ENCODE results near the gene KCNC1.
A peak's percentile ranks its signal among the peaks of the same experiment; 100 is the strongest.

Gene KCNC1

DNA sequence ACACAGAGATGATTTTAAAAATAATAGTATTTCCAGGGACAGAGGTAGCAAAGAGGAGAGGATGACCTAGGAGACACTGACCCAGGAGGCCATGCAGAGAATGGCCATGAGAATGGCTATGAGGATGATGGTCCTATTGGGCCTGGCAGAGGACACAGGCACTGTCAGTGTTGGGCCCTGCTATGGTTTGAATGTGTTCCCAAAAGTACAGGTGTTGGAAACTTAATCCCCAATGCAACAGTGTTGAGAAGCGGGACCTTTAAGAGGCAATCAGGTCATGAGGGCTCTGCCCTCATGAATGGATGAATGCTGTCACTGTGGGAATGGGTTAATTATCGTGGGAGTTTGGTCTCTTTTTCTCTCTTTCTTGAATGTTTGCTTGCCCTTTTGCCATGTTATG is 61.6 kb downstream of the KCNC1 start:
- DNase-seq (no peak), ATAC-seq (replicated peaks) (no peak)
- peaks cover 2 to 7% of the 10 kb centered on the region in 2 donors for H3K4me1 Mint-ChIP-seq (ENCODE audit: low read depth in 2 of 2)
- H3K9me3 Mint-ChIP-seq: no peaks in the 10 kb centered on the region
- no peak overlapping the region for H3K4me3 Mint-ChIP-seq
- peaks cover 3% of the 10 kb centered on the region for H3K36me3 Mint-ChIP-seq (ENCODE audit: insufficient read depth)
- no peak overlapping the region for H3K27ac Mint-ChIP-seq
- H3K27me3 Mint-ChIP-seq: no peaks in the 10 kb centered on the region

DNA sequence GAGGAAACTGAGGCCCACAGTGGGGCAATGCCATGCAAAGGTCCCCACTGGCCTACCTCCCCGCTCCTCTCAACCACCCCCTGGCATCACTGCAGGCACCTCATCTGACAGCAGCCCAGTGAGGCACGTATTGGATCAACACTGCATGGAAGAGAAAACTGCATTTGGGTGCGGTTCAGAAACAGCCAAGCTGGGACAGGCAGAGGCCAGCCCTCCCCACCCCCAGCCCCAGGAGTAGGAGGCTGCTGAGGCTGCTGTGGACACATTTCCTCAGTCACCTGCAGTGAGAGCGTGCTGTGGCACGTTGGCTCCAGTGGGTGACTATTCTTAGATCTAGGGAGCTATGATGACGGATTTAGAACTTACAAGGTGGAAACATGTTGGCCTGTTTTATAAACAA is 63.7 kb downstream of the KCNC1 start:
- DNase-seq (no peak), ATAC-seq (replicated peaks) (no peak)
- Mint-ChIP-seq H3K27ac (no peak overlapping the region), H3K36me3 (ENCODE audit: insufficient read depth) (peaks cover 3% of the 10 kb centered on the region), H3K4me1 (ENCODE audit: low read depth in 2 of 2) (peaks cover 0 to 7% of the 10 kb centered on the region in 2 donors), H3K9me3 (no peaks in the 10 kb centered on the region), H3K27me3 (no peaks in the 10 kb centered on the region), H3K4me3 (no peak overlapping the region)

DNA sequence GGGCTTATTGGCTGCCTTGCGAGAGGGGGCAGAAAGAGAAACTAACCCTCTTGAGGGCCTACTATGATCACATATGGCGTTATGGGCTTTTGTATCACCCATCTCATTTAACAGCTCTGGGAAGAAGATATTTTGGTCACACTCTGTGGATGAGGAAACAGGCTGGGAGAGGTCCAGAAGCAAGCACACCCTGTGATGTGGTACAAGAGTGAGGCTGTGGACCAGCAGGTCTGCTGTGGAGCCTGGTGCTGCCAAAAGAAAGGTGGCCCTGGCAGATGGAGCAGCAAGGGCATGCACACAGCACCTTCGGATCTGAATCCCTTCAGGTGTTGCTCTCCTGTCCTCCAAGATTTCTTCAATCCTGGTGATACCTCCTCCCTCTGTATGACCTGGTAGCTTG is 64.1 kb downstream of the KCNC1 start:
- Mint-ChIP-seq H3K9me3 (no peaks in the 10 kb centered on the region), H3K4me3 (no peak overlapping the region), H3K36me3 (ENCODE audit: insufficient read depth) (peaks cover 3% of the 10 kb centered on the region), H3K27ac (no peak overlapping the region), H3K27me3 (no peaks in the 10 kb centered on the region), H3K4me1 (ENCODE audit: low read depth in 2 of 2) (peaks cover 3 to 10% of the 10 kb centered on the region in 2 donors)
- DNase-seq (no peak), ATAC-seq (replicated peaks) (no peak)

DNA sequence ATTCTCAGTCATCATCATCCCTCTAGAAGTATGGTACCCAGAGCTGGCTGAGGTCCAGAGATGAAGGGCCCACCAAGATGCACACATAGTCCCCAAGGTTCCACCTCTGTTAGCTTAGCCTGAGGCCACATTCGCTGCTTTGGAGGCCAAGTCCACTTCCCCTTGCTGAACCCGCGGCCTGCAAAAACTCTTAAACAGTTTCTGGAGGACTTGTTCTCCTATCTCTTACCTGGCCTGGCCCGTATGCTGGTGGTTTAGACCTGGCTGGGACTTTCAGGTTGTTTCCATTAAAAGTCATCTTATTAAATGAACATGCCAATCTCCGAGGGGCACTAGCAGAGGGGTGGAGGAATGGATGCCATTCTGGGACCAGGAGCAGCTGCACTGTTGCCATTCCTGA is 64.6 kb downstream of the KCNC1 start:
- Mint-ChIP-seq H3K4me1 (ENCODE audit: low read depth in 2 of 2) (peaks cover 3 to 12% of the 10 kb centered on the region in 2 donors), H3K36me3 (ENCODE audit: insufficient read depth) (peaks cover 3% of the 10 kb centered on the region), H3K27me3 (no peaks in the 10 kb centered on the region), H3K27ac (no peak overlapping the region), H3K9me3 (no peaks in the 10 kb centered on the region), H3K4me3 (no peak overlapping the region)
- ATAC-seq (replicated peaks): no peak
- no peak for DNase-seq

DNA sequence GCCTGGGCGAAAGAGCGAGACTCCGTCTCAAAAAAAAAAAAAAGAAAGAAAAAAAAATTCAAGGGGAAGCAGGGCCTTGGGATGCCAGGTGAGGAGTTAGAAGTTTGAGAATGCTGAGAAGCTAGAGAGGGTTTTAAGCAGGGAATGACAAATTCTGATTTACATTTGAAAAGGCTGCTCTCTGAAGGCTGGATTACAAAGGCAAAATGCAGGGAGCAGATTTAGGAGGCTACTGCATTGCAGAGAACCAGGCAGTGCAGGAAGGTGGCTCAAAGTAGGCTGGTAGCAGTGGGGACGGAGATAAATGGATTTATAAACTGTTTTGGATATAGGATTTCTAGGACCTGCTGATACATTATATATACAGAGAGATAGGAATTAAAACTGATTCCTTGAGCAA is 66.6 kb downstream of the KCNC1 start:
- no peaks in the 10 kb centered on the region for H3K27me3 Mint-ChIP-seq
- no peak for ATAC-seq (replicated peaks)
- H3K36me3 Mint-ChIP-seq (ENCODE audit: insufficient read depth): peaks cover 3% of the 10 kb centered on the region
- no peak for DNase-seq
- peak overlapping the region in 1 of 2 donors; percentile 44 for H3K27ac Mint-ChIP-seq
- H3K9me3 Mint-ChIP-seq: no peaks in the 10 kb centered on the region
- peaks cover 3 to 12% of the 10 kb centered on the region in 2 donors for H3K4me1 Mint-ChIP-seq (ENCODE audit: low read depth in 2 of 2)
- no peak overlapping the region for H3K4me3 Mint-ChIP-seq

DNA sequence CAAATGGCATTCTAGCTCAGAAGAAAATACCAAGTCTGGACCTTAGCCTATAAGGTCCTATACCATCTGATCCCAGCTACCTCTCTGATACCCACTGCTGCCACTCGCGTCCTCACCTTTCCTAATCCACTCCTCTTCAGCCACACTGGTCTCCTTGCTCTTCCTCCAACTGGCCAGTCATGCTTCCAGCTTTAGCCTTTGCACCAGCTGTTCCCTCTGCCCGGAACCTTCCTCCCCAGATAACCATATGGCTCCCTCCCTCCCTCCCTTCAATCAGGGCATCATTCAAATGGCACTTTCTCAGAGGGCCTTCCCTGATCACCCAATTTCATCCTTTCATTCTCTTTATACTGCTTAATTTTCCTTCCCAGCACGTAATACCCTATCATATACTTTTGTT is 67.9 kb downstream of the KCNC1 start:
- H3K4me3 Mint-ChIP-seq: no peak overlapping the region
- H3K27me3 Mint-ChIP-seq: no peaks in the 10 kb centered on the region
- ATAC-seq (replicated peaks): no peak
- H3K9me3 Mint-ChIP-seq: no peaks in the 10 kb centered on the region
- peaks cover 3% of the 10 kb centered on the region for H3K36me3 Mint-ChIP-seq (ENCODE audit: insufficient read depth)
- DNase-seq: no peak
- no peak overlapping the region for H3K27ac Mint-ChIP-seq
- peaks cover 3 to 13% of the 10 kb centered on the region in 2 donors for H3K4me1 Mint-ChIP-seq (ENCODE audit: low read depth in 2 of 2)

DNA sequence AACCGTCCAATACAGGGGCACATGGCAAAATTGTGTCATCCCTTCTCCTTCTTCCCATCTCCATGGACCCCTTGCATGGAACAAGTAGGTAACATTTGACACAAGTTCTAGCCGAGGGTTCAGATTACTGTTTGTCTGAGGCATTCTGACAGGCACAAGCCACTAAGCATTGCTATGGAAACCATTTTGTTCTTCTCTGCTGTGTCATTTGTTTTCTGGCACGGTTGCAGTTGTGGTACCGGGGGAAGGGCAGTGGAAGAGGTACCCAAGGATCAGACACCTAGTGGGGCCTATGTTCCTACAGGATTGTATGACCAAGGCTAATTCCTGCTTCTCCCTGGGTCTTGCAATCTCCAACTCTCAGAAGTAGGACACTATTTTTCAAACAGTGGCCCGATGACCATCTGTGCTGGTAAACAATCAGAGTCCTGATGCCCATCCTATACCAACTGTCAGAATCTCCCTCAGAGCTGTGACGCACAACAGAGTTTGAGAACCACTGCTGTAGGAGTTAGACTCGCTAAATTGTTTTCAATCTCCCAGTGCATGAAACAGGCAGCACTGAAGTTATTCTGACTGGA is 69.3 kb downstream of the KCNC1 start:
- H3K27ac Mint-ChIP-seq: no peak overlapping the region
- no peak for ATAC-seq (replicated peaks)
- peaks cover 0 to under 1% of the 10 kb centered on the region in 2 donors for H3K9me3 Mint-ChIP-seq
- H3K36me3 Mint-ChIP-seq (ENCODE audit: insufficient read depth): peaks cover 2% of the 10 kb centered on the region
- no peak overlapping the region for H3K4me3 Mint-ChIP-seq
- peaks cover 3 to 10% of the 10 kb centered on the region in 2 donors for H3K4me1 Mint-ChIP-seq (ENCODE audit: low read depth in 2 of 2)
- DNase-seq: no peak
- no peaks in the 10 kb centered on the region for H3K27me3 Mint-ChIP-seq

DNA sequence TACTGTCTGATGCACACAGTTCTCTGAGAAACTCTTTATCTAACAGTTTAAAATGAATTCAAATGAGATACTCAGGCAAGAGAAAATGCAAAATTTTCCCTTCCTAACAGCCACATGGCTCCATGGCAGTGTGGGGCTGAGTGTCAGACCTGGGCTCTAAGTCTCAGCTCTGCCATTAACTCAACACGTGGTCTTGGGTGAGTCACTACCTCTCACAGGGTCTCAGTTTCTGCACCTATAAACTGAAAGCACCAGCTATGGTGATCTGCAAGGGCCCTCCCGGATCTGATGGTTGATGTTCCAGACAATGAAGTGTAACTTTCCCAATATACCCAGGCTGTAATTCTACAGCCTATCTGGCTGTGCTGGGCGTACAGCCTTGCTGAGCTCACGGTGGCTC is 70.5 kb downstream of the KCNC1 start:
- H3K9me3 Mint-ChIP-seq: peaks cover 0 to 1% of the 10 kb centered on the region in 2 donors

DNA sequence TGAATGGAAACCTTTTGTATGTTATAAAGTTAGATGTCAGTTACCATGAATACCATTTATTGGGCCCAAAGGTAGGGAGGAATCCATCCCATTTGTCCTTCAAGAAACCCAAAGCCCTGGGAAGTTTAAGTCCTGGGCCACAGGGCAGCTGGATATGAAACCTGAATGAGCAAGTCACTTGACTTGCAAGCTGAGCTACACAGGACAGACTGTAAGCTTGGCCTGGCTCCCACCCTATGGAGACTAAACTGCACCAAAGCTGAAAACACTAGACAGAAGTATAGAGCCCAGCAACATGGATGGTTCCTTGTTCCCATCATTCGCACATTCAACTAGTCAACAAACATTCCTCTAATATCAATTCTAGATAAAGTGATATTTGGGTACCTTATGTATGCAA is 71.3 kb downstream of the KCNC1 start:
- H3K4me1 Mint-ChIP-seq (ENCODE audit: low read depth in 2 of 2): peaks cover 6 to 14% of the 10 kb centered on the region in 2 donors
- no peaks in the 10 kb centered on the region for H3K36me3 Mint-ChIP-seq (ENCODE audit: insufficient read depth)
- no peak for DNase-seq
- H3K27me3 Mint-ChIP-seq: no peaks in the 10 kb centered on the region
- peaks cover 0 to 1% of the 10 kb centered on the region in 2 donors for H3K9me3 Mint-ChIP-seq
- H3K27ac Mint-ChIP-seq: no peak overlapping the region
- ATAC-seq (replicated peaks): no peak
- no peak overlapping the region for H3K4me3 Mint-ChIP-seq

More for the DNA sequence above, 70.5 kb downstream of the KCNC1 start:
- DNase-seq (no peak), ATAC-seq (replicated peaks) (no peak)
- Mint-ChIP-seq H3K4me3 (no peak overlapping the region), H3K4me1 (ENCODE audit: low read depth in 2 of 2) (peaks cover 4 to 14% of the 10 kb centered on the region in 2 donors), H3K36me3 (ENCODE audit: insufficient read depth) (no peaks in the 10 kb centered on the region), H3K27ac (no peak overlapping the region), H3K27me3 (no peaks in the 10 kb centered on the region)

DNA sequence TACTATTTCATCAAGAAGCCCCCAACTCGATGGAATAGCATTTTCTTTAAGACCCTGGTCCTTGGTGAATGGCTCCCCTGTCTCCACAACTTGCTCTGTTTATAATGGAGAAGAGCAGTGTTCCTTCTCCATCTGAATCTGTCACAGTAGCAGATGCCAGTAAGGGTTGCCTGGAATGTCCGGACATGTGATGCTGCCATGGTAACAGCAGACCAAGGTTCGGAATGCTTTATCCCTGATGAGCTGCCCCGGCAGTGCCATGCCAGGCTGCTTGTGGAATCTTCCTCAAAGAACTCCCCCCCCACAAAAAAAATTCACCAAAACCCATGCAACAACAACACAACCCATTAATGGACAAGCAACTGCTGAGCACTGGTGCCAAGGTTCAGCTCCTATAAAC is 72.5 kb downstream of the KCNC1 start:
- DNase-seq: no peak
- Mint-ChIP-seq H3K36me3 (ENCODE audit: insufficient read depth) (peaks cover 4% of the 10 kb centered on the region), H3K27ac (no peak overlapping the region), H3K4me1 (ENCODE audit: low read depth in 2 of 2) (peaks cover 6 to 14% of the 10 kb centered on the region in 2 donors), H3K9me3 (peaks cover 0 to 1% of the 10 kb centered on the region in 2 donors), H3K27me3 (no peaks in the 10 kb centered on the region), H3K4me3 (no peak overlapping the region)
- no peak for ATAC-seq (replicated peaks)

DNA sequence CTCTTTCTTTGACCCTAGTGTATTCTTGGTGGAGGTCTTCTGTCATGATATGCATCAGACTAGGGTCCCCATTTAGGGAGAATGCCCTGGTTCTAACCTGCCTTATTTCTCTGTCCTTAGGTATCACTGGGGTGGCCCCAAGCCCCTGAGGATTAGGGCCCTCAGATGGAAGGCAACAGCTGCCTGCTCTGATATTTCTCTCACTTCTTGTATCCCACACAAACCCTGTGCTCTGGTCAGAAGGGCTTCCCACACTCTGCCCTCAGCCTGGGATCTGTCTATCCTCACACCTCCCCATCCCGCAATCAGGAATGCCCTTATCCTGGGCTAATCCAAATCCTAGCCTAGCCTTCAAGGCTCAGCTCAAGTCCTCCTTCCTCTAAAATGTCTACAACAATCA is 75.5 kb downstream of the KCNC1 start:
- Mint-ChIP-seq H3K27me3 (no peaks in the 10 kb centered on the region), H3K9me3 (peaks cover 0 to 1% of the 10 kb centered on the region in 2 donors), H3K27ac (no peak overlapping the region), H3K4me3 (no peak overlapping the region), H3K4me1 (ENCODE audit: low read depth in 2 of 2) (peaks cover 3 to 9% of the 10 kb centered on the region in 2 donors), H3K36me3 (ENCODE audit: insufficient read depth) (peaks cover 9% of the 10 kb centered on the region)
- DNase-seq (no peak), ATAC-seq (replicated peaks) (no peak)

DNA sequence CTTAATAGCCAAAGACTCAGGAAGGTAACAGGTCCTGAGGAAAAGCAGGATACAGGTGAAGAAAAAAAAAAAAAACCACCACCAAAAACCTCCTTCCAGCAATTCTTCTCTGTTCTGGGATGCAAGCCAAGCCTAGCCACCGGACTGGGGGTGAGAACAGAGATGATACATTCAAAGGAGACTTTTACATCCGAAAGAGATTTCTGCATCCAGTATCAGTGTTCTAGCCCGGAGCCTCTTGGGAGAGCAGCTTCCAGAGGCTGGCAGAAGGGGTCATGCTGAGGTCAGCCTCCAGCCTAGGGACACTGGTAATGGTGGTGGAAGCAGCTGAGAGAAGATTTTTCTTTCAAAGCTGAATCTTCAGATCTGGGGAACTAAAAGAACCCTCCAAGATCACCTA is 76.2 kb downstream of the KCNC1 start:
- no peaks in the 10 kb centered on the region for H3K27me3 Mint-ChIP-seq
- peaks cover 9% of the 10 kb centered on the region for H3K36me3 Mint-ChIP-seq (ENCODE audit: insufficient read depth)
- peaks cover 0 to 1% of the 10 kb centered on the region in 2 donors for H3K9me3 Mint-ChIP-seq
- DNase-seq (no peak), ATAC-seq (replicated peaks) (no peak)
- no peak overlapping the region for H3K27ac Mint-ChIP-seq
- H3K4me1 Mint-ChIP-seq (ENCODE audit: low read depth in 2 of 2): peaks cover 3 to 9% of the 10 kb centered on the region in 2 donors
- no peak overlapping the region for H3K4me3 Mint-ChIP-seq

DNA sequence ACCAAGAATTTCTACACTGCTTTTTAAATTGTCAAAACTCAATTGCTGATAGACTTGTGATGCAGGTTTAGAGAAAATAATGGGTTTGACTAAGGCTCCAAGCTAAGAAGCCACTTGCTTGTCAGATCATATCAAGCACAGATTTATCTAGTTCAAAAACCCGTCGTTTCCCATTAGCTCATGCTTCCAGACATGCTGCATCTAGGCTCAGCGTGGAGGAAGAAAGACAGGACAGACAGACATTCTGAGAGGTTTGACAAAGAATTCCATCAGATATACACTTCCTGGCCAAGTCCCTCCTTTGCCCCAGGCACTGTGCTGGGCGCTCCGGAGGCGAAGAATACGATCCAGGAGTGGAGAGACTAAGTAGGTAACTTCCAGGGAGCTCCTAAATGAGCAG is 76.8 kb downstream of the KCNC1 start:
- ATAC-seq (replicated peaks) (no peak), DNase-seq (no peak)
- Mint-ChIP-seq H3K36me3 (ENCODE audit: insufficient read depth) (peaks cover 9% of the 10 kb centered on the region), H3K27me3 (no peaks in the 10 kb centered on the region), H3K4me3 (no peak overlapping the region), H3K9me3 (peaks cover 0 to 1% of the 10 kb centered on the region in 2 donors), H3K4me1 (ENCODE audit: low read depth in 2 of 2) (peaks cover 3 to 9% of the 10 kb centered on the region in 2 donors), H3K27ac (no peak overlapping the region)

DNA sequence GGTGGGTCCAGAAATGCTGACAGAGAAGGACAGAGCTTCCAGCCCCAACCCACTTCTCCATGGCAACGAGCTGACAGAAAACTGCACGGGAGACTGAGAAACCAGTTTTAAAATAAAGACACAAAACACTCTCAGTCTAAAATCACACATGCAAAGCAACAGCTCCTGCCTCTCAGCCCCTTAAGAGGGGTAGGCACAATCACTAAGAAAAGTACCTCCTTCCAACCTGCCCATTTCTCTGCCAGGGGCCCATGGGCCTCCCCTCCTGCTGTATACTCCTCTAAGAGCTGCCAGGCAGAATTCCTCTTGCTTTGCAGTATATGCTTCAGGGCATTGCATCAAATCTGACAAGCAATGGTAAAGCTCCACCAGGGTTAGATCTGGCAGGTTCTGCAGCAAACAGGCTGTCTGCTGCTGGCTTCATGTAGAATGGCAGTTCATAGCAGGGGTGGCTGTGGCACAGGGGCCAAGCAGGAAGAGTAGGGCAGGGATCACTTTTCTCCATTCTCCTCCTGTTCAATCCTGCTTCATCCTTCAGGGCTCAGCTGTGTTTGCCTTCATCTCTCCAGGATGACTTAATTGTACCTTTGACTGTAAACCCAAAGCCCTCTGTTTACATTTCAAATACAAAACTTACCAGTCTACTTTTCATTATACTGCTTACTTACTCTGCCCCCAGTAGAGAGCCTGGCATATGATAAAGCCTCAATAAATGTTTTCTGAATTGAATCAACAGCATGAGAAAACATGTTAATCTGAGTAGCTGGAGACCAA is 77.7 kb downstream of the KCNC1 start:
- peaks cover 9% of the 10 kb centered on the region for H3K36me3 Mint-ChIP-seq (ENCODE audit: insufficient read depth)
- H3K27ac Mint-ChIP-seq: no peak overlapping the region
- H3K4me1 Mint-ChIP-seq (ENCODE audit: low read depth in 2 of 2): peaks cover 3 to 5% of the 10 kb centered on the region in 2 donors
- H3K4me3 Mint-ChIP-seq: no peak overlapping the region
- ATAC-seq (replicated peaks) (no peak), DNase-seq (no peak)
- H3K27me3 Mint-ChIP-seq: no peaks in the 10 kb centered on the region
- H3K9me3 Mint-ChIP-seq: peaks cover 0 to 1% of the 10 kb centered on the region in 2 donors

Measured in effector memory CD8-positive, alpha-beta T cell (primary cell).